ENCODE measurements around the gene ADGRL2. TPM values are rescaled to one million over a fixed set of nuclear protein-coding genes. Genes with fewer than 3 reads are reported as not detected.

The ADGRL2 gene
- total RNA-seq, 1 experiment from 2014 or later = 0.51 TPM

- no peaks in the 10 kb centered on the region for H3K9me3 ChIP-seq (ENCODE audit: low read length)
- no peaks in the 10 kb centered on the region for H3K79me2 ChIP-seq (ENCODE audit: low read length)
- H3F3A ChIP-seq (ENCODE audit: low read length, unreplicated experiment) = no peaks in the 10 kb centered on the region
- H4K20me1 ChIP-seq (ENCODE audit: low read length) = no peaks in the 10 kb centered on the region
- CTCF ChIA-PET = interaction anchor here (0.6 kb wide), 1 partner anchor 1519 kb away, joined by 3 read pairs; no protein-coding TSS in a partner anchor
- no peaks in the 10 kb centered on the region for H3K4me1 ChIP-seq (ENCODE audit: insufficient read depth, low read length)
- BruUV-seq (replicated peaks) = no TSS peak
- H3K9me2 ChIP-seq (replicated peaks; ENCODE audit: low read length) = no peaks in the 10 kb centered on the region
- POLR2A ChIA-PET (ENCODE audit: unreplicated experiment) = no interaction called here
- no peak overlapping the region for H3K9ac ChIP-seq (ENCODE audit: low read length)
- no peak for ATAC-seq
- no peak for TF ChIP-seq EZH2 (IDR thresholded peaks at IDR 0.05; ENCODE audit: low read length, unreplicated experiment)
- no peak for TF ChIP-seq EZH2phosphoT487 (IDR thresholded peaks at IDR 0.05; ENCODE audit: borderline replicate concordance, low read length)
- no peak for TF ChIP-seq CTCF (conservative IDR thresholded peaks at IDR 0.05; ENCODE audit: low read depth, low read length)
- H3K4me3 ChIP-seq (ENCODE audit: low read length) = no peak overlapping the region
- no peak overlapping the region for H3K27ac ChIP-seq (ENCODE audit: low read length)
- no peak overlapping the region for H2AFZ ChIP-seq (ENCODE audit: low read length)
- intact Hi-C loops (cut with micrococcal nuclease) = no loop called here
- H3K36me3 ChIP-seq (ENCODE audit: low read depth, low read length) = no peaks in the 10 kb centered on the region
- peaks cover 61% of the 10 kb centered on the region for H3K27me3 ChIP-seq (ENCODE audit: low read length)
- H3K4me2 ChIP-seq (ENCODE audit: low read length) = no peak overlapping the region
- DNase-seq = no peak
These were observed 88.4 kb downstream of the ADGRL2 start for GRCh38 chr1:81889166-81889565.

- no peak overlapping the region for H3K27ac ChIP-seq (ENCODE audit: low read length)
- ChIA-PET CTCF (no interaction called here), POLR2A (ENCODE audit: unreplicated experiment) (no interaction called here)
- H3F3A ChIP-seq (ENCODE audit: low read length, unreplicated experiment) = no peaks in the 10 kb centered on the region
- H3K36me3 ChIP-seq (ENCODE audit: low read depth, low read length) = no peaks in the 10 kb centered on the region
- no peaks in the 10 kb centered on the region for H3K79me2 ChIP-seq (ENCODE audit: low read length)
- H3K9me3 ChIP-seq (ENCODE audit: low read length) = no peaks in the 10 kb centered on the region
- no peak for TF ChIP-seq EZH2phosphoT487 (IDR thresholded peaks at IDR 0.05; ENCODE audit: borderline replicate concordance, low read length)
- no peak for TF ChIP-seq CTCF (conservative IDR thresholded peaks at IDR 0.05; ENCODE audit: low read depth, low read length)
- no peak for TF ChIP-seq EZH2 (IDR thresholded peaks at IDR 0.05; ENCODE audit: low read length, unreplicated experiment)
- no peaks in the 10 kb centered on the region for H4K20me1 ChIP-seq (ENCODE audit: low read length)
- H3K9me2 ChIP-seq (replicated peaks; ENCODE audit: low read length) = no peaks in the 10 kb centered on the region
- H2AFZ ChIP-seq (ENCODE audit: low read length) = no peak overlapping the region
- no peak overlapping the region for H3K4me2 ChIP-seq (ENCODE audit: low read length)
- intact Hi-C loops (cut with micrococcal nuclease) = no loop called here
- H3K4me1 ChIP-seq (ENCODE audit: insufficient read depth, low read length) = no peaks in the 10 kb centered on the region
- no peak for DNase-seq
- H3K27me3 ChIP-seq (ENCODE audit: low read length) = peaks cover 54% of the 10 kb centered on the region
- no peak overlapping the region for H3K4me3 ChIP-seq (ENCODE audit: low read length)
- no TSS peak for BruUV-seq (replicated peaks)
- ATAC-seq = no peak
- no peak overlapping the region for H3K9ac ChIP-seq (ENCODE audit: low read length)
These were observed 94.1 kb downstream of the ADGRL2 start for GRCh38 chr1:81894867-81895266.

- ChIA-PET POLR2A (ENCODE audit: unreplicated experiment) (no interaction called here), CTCF (no interaction called here)
- no peak for ATAC-seq
- Histone ChIP-seq H4K20me1 (ENCODE audit: low read length) (no peaks in the 10 kb centered on the region), H3K4me3 (ENCODE audit: low read length) (no peak overlapping the region), H3F3A (ENCODE audit: low read length, unreplicated experiment) (no peaks in the 10 kb centered on the region), H3K27ac (ENCODE audit: low read length) (no peak overlapping the region), H3K27me3 (ENCODE audit: low read length) (peaks cover 47% of the 10 kb centered on the region), H3K9me2 (replicated peaks; ENCODE audit: low read length) (no peaks in the 10 kb centered on the region), H3K4me1 (ENCODE audit: insufficient read depth, low read length) (no peaks in the 10 kb centered on the region), H2AFZ (ENCODE audit: low read length) (no peak overlapping the region), H3K36me3 (ENCODE audit: low read depth, low read length) (no peaks in the 10 kb centered on the region), H3K4me2 (ENCODE audit: low read length) (no peak overlapping the region), H3K79me2 (ENCODE audit: low read length) (no peaks in the 10 kb centered on the region), H3K9me3 (ENCODE audit: low read length) (no peaks in the 10 kb centered on the region), H3K9ac (ENCODE audit: low read length) (no peak overlapping the region)
- TF ChIP-seq EZH2 (IDR thresholded peaks at IDR 0.05; ENCODE audit: low read length, unreplicated experiment) (no peak), CTCF (conservative IDR thresholded peaks at IDR 0.05; ENCODE audit: low read depth, low read length) (no peak), EZH2phosphoT487 (IDR thresholded peaks at IDR 0.05; ENCODE audit: borderline replicate concordance, low read length) (no peak)
- no TSS peak for BruUV-seq (replicated peaks)
- DNase-seq = no peak
- intact Hi-C loops (cut with micrococcal nuclease) = no loop called here
These were observed 98.6 kb downstream of the ADGRL2 start for GRCh38 chr1:81899214-81899821.

All from PC-3 (cell line).